HL-60 (cell line): ENCODE data around the gene TRABD2B.

Experiments used
- POLR2AphosphoS5 ChIP-seq: IDR thresholded peaks from 2 replicates; pipeline ENCODE4 v1.6.1; 2012; ENCODE audit warnings: low read depth
- TF ChIP-seq, protein P1 (sequence below): IDR thresholded peaks from one replicate; pipeline ENCODE4 v1.5.1; 2011; ENCODE audit warnings: low read length, control low read depth, inconsistent platforms; ENCODE audit not compliant: insufficient read depth

DNA sequence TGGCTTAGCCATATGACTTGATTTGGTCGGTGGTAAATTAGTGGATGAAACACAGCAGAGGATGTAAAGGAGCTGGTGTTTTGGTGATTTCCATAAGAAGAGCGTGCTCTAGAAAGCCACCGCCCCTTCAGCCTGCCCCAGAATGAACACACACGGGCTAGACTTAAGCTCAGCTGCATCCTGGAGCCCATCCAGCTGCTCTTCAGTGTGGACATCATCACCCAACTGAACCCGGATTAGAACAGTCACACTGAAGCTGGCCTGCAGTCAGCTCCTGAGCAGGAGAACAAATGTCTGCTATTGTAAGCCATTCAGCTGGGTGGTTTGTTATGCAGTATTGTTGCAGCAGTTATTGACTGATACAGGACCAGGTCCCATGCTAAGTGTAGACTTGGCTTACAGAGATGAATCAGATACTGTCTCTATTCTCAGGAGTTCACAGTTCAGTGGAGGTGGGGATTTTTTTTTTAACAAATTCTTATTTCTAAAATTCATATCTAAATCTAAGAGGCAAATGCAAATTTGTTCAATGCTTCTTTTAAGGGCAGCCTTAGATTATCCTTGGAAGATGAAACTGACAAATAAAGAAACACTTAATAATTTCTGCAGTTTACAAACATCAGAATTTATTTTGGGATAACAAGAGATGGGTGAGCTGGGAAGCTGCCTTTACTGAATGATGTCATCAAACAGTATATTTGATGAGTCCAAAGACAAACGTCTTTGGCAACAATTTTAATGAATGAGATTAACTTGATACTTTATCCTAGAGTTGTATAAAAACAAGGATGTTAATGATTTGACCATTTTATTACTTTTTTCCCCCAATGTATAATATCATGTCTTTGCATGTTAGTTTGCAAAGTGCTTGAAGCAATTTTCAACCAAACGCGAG is 251.2 kb downstream of the TRABD2B start:
- TF ChIP-seq, protein P1, sequence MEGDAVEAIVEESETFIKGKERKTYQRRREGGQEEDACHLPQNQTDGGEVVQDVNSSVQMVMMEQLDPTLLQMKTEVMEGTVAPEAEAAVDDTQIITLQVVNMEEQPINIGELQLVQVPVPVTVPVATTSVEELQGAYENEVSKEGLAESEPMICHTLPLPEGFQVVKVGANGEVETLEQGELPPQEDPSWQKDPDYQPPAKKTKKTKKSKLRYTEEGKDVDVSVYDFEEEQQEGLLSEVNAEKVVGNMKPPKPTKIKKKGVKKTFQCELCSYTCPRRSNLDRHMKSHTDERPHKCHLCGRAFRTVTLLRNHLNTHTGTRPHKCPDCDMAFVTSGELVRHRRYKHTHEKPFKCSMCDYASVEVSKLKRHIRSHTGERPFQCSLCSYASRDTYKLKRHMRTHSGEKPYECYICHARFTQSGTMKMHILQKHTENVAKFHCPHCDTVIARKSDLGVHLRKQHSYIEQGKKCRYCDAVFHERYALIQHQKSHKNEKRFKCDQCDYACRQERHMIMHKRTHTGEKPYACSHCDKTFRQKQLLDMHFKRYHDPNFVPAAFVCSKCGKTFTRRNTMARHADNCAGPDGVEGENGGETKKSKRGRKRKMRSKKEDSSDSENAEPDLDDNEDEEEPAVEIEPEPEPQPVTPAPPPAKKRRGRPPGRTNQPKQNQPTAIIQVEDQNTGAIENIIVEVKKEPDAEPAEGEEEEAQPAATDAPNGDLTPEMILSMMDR = no peak
- no peak for TF ChIP-seq POLR2AphosphoS5
